Fibroblast of lung (primary cell): Measurements from ENCODE around the gene TCF15.

ENCODE experiments used
- CTCF ChIP-seq, 2 donors: IDR thresholded peaks in 1 of 2; conservative IDR thresholded peaks in 1 of 2; 1 replicate in 1 of 2; 2 replicates in 1 of 2; pipeline ENCODE4 v1.5.1; 2011 to 2012; ENCODE audit warnings: low read length in 2 of 2, control low read depth in 1 of 2, inconsistent platforms in 1 of 2, low read depth in 1 of 2, mild to moderate bottlenecking in 1 of 2
- EZH2 ChIP-seq: IDR thresholded peaks from 2 replicates; pipeline ENCODE4 v1.5.1; 2012; ENCODE audit warnings: low read length, control low read depth, mild to moderate bottlenecking; ENCODE audit errors: missing control alignments

DNA sequence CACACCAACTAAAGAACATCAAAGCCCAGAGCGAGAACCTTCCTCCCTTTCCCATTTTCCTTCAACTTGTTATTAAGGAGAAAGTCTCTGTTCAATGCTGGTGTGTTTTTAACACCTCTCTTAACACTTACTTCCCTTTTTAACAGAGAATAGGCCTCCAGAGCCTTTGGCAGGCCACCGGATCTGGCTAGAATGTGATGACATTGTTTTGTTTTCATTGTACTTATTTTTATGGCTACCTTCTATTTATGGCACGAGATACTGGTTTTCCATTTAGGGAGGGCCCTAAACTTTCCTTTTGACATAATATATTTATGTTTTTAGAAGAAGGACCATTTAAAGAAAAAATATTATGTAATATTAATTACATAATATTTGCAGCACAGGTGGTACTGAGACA is 21.6 kb downstream of the TCF15 start:
- TF ChIP-seq CTCF (conservative IDR thresholded peaks at IDR 0.05 in 1 of 2, IDR thresholded peaks at IDR 0.05 in 1 of 2; ENCODE audit: low read depth in 1 of 2, low read length in 2 of 2) (no peak), EZH2 (no peak)
